ENCODE results near the gene SDK1. TPM values are rescaled to one million over a fixed set of nuclear protein-coding genes. Genes with fewer than 3 reads are reported as not detected.

Gene SDK1
- polyA plus RNA-seq, 4 donors, result 0.27 to 5.0 (median 2.1) TPM; not detected in 1

- no peak for FAIRE-seq
- H3K4me3 ChIP-seq (ENCODE audit: low read depth in 1 of 3, low read length in 3 of 3), result peak overlapping the region in 2 of 3 donors; percentile 35 to 40
These were observed 833.6 kb downstream of the SDK1 start for GRCh38 chr7:4134631-4135030.

GRCh38 chr7:4135301-4135700 is 834.2 kb downstream of the SDK1 start:
- H3K4me1 ChIP-seq (ENCODE audit: control insufficient read depth in 3 of 3, insufficient read depth in 2 of 3, low read depth in 1 of 3, low read length in 2 of 3), result peaks cover 0 to 9% (median 7%) of the 10 kb centered on the region in 3 donors
- H3K36me3 ChIP-seq (ENCODE audit: control insufficient read depth in 3 of 3, insufficient read depth in 2 of 3, low read depth in 1 of 3, low read length in 3 of 3), result peaks cover 0 to 25% (median 0%) of the 10 kb centered on the region in 3 donors
- WGBS, 3 donors, result 86 to 91% (median 88%) methylated on average over 12 of the region's 12 CpGs
- FAIRE-seq, result no peak
- no peaks in the 10 kb centered on the region for H3K27me3 ChIP-seq (ENCODE audit: control insufficient read depth in 3 of 3, insufficient read depth in 3 of 3, low read length in 3 of 3)
- H3K4me3 ChIP-seq (ENCODE audit: low read depth in 1 of 3, low read length in 3 of 3), result no peak overlapping the region
- H3K27ac ChIP-seq (ENCODE audit: low read depth in 1 of 3, low read length in 2 of 3), result peak overlapping the region in 1 of 3 donors; percentile 88
- H3K9me3 ChIP-seq (ENCODE audit: control insufficient read depth in 2 of 2, insufficient read depth in 1 of 2, low read depth in 1 of 2, low read length in 1 of 2), result no peaks in the 10 kb centered on the region
- no peak for DNase-seq

More at GRCh38 chr7:4134631-4135030, 833.6 kb downstream of the SDK1 start:
- Histone ChIP-seq H3K27ac (ENCODE audit: low read depth in 1 of 3, low read length in 2 of 3) (peak overlapping the region in 2 of 3 donors; percentile 8 to 88), H3K36me3 (ENCODE audit: control insufficient read depth in 3 of 3, insufficient read depth in 2 of 3, low read depth in 1 of 3, low read length in 3 of 3) (peaks cover 0 to 29% (median 0%) of the 10 kb centered on the region in 3 donors), H3K4me1 (ENCODE audit: control insufficient read depth in 3 of 3, insufficient read depth in 2 of 3, low read depth in 1 of 3, low read length in 2 of 3) (peaks cover 0 to 9% (median 7%) of the 10 kb centered on the region in 3 donors), H3K9me3 (ENCODE audit: control insufficient read depth in 2 of 2, insufficient read depth in 1 of 2, low read depth in 1 of 2, low read length in 1 of 2) (no peaks in the 10 kb centered on the region), H3K27me3 (ENCODE audit: control insufficient read depth in 3 of 3, insufficient read depth in 3 of 3, low read length in 3 of 3) (no peaks in the 10 kb centered on the region)
- WGBS, 3 donors, result 18 to 69% (median 56%) methylated on average over 20 of the region's 20 CpGs
- DNase-seq, result peak; percentile 83 to 89

GRCh38 chr7:4136036-4136435 is 835.0 kb downstream of the SDK1 start:
- H3K4me3 ChIP-seq (ENCODE audit: low read depth in 1 of 3, low read length in 3 of 3), result no peak overlapping the region
- H3K27ac ChIP-seq (ENCODE audit: low read depth in 1 of 3, low read length in 2 of 3), result no peak overlapping the region
- H3K9me3 ChIP-seq (ENCODE audit: control insufficient read depth in 2 of 2, insufficient read depth in 1 of 2, low read depth in 1 of 2, low read length in 1 of 2), result no peaks in the 10 kb centered on the region
- no peak for FAIRE-seq
- peaks cover 0 to 19% (median 0%) of the 10 kb centered on the region in 3 donors for H3K36me3 ChIP-seq (ENCODE audit: control insufficient read depth in 3 of 3, insufficient read depth in 2 of 3, low read depth in 1 of 3, low read length in 3 of 3)
- DNase-seq, result no peak
- no peaks in the 10 kb centered on the region for H3K27me3 ChIP-seq (ENCODE audit: control insufficient read depth in 3 of 3, insufficient read depth in 3 of 3, low read length in 3 of 3)
- WGBS, 3 donors, result 81 to 90% (median 87%) methylated on average over 11 of the region's 11 CpGs
- peaks cover 0 to 9% (median 7%) of the 10 kb centered on the region in 3 donors for H3K4me1 ChIP-seq (ENCODE audit: control insufficient read depth in 3 of 3, insufficient read depth in 2 of 3, low read depth in 1 of 3, low read length in 2 of 3)

GRCh38 chr7:4136501-4137110 is 835.6 kb downstream of the SDK1 start:
- 85 to 90% (median 90%) methylated on average over 23 of the region's 23 CpGs for WGBS, 3 donors
- FAIRE-seq, result no peak
- Histone ChIP-seq H3K27me3 (ENCODE audit: control insufficient read depth in 3 of 3, insufficient read depth in 3 of 3, low read length in 3 of 3) (no peaks in the 10 kb centered on the region), H3K4me1 (ENCODE audit: control insufficient read depth in 3 of 3, insufficient read depth in 2 of 3, low read depth in 1 of 3, low read length in 2 of 3) (peaks cover 0 to 9% (median 7%) of the 10 kb centered on the region in 3 donors), H3K4me3 (ENCODE audit: low read depth in 1 of 3, low read length in 3 of 3) (no peak overlapping the region), H3K36me3 (ENCODE audit: control insufficient read depth in 3 of 3, insufficient read depth in 2 of 3, low read depth in 1 of 3, low read length in 3 of 3) (peaks cover 0 to 17% (median 0%) of the 10 kb centered on the region in 3 donors), H3K9me3 (ENCODE audit: control insufficient read depth in 2 of 2, insufficient read depth in 1 of 2, low read depth in 1 of 2, low read length in 1 of 2) (no peaks in the 10 kb centered on the region), H3K27ac (ENCODE audit: low read depth in 1 of 3, low read length in 2 of 3) (no peak overlapping the region)
- no peak for DNase-seq

- DNase-seq (no peak), FAIRE-seq (no peak)
- Histone ChIP-seq H3K36me3 (ENCODE audit: control insufficient read depth in 3 of 3, insufficient read depth in 2 of 3, low read depth in 1 of 3, low read length in 3 of 3) (peaks cover 0 to 11% (median 0%) of the 10 kb centered on the region in 3 donors), H3K4me1 (ENCODE audit: control insufficient read depth in 3 of 3, insufficient read depth in 2 of 3, low read depth in 1 of 3, low read length in 2 of 3) (peaks cover 0 to 9% (median 7%) of the 10 kb centered on the region in 3 donors), H3K27me3 (ENCODE audit: control insufficient read depth in 3 of 3, insufficient read depth in 3 of 3, low read length in 3 of 3) (no peaks in the 10 kb centered on the region), H3K4me3 (ENCODE audit: low read depth in 1 of 3, low read length in 3 of 3) (no peak overlapping the region), H3K27ac (ENCODE audit: low read depth in 1 of 3, low read length in 2 of 3) (no peak overlapping the region), H3K9me3 (ENCODE audit: control insufficient read depth in 2 of 2, insufficient read depth in 1 of 2, low read depth in 1 of 2, low read length in 1 of 2) (no peaks in the 10 kb centered on the region)
- 91 to 93% (median 93%) methylated on average over 14 of the region's 14 CpGs for WGBS, 3 donors
These were observed 836.5 kb downstream of the SDK1 start for GRCh38 chr7:4137552-4137951.

- Histone ChIP-seq H3K4me1 (ENCODE audit: control insufficient read depth in 3 of 3, insufficient read depth in 2 of 3, low read depth in 1 of 3, low read length in 2 of 3) (peaks cover 0 to 9% (median 0%) of the 10 kb centered on the region in 3 donors), H3K9me3 (ENCODE audit: control insufficient read depth in 2 of 2, insufficient read depth in 1 of 2, low read depth in 1 of 2, low read length in 1 of 2) (no peaks in the 10 kb centered on the region), H3K36me3 (ENCODE audit: control insufficient read depth in 3 of 3, insufficient read depth in 2 of 3, low read depth in 1 of 3, low read length in 3 of 3) (peaks cover 0 to 9% (median 0%) of the 10 kb centered on the region in 3 donors), H3K4me3 (ENCODE audit: low read depth in 1 of 3, low read length in 3 of 3) (no peak overlapping the region), H3K27ac (ENCODE audit: low read depth in 1 of 3, low read length in 2 of 3) (no peak overlapping the region), H3K27me3 (ENCODE audit: control insufficient read depth in 3 of 3, insufficient read depth in 3 of 3, low read length in 3 of 3) (no peaks in the 10 kb centered on the region)
- FAIRE-seq (no peak), DNase-seq (no peak)
- WGBS, 3 donors, result 83 to 89% (median 88%) methylated on average over 10 to 11 of the region's 11 CpGs
These were observed 837.8 kb downstream of the SDK1 start for GRCh38 chr7:4138866-4139265.

GRCh38 chr7:4139656-4140625 is 838.9 kb downstream of the SDK1 start:
- no peak overlapping the region for H3K4me3 ChIP-seq (ENCODE audit: low read depth in 1 of 3, low read length in 3 of 3)
- DNase-seq (no peak), FAIRE-seq (no peak)
- H3K36me3 ChIP-seq (ENCODE audit: control insufficient read depth in 3 of 3, insufficient read depth in 2 of 3, low read depth in 1 of 3, low read length in 3 of 3), result peaks cover 0 to 9% (median 0%) of the 10 kb centered on the region in 3 donors
- 75 to 91% (median 84%) methylated on average over 20 to 21 of the region's 21 CpGs for whole genome bisulfite sequencing, 3 donors
- peaks cover 0 to under 1% (median 0%) of the 10 kb centered on the region in 3 donors for H3K4me1 ChIP-seq (ENCODE audit: control insufficient read depth in 3 of 3, insufficient read depth in 2 of 3, low read depth in 1 of 3, low read length in 2 of 3)
- H3K27ac ChIP-seq (ENCODE audit: low read depth in 1 of 3, low read length in 2 of 3), result no peak overlapping the region
- H3K27me3 ChIP-seq (ENCODE audit: control insufficient read depth in 3 of 3, insufficient read depth in 3 of 3, low read length in 3 of 3), result no peaks in the 10 kb centered on the region
- no peaks in the 10 kb centered on the region for H3K9me3 ChIP-seq (ENCODE audit: control insufficient read depth in 2 of 2, insufficient read depth in 1 of 2, low read depth in 1 of 2, low read length in 1 of 2)

- 81 to 86% (median 83%) methylated on average over 5 of the region's 5 CpGs for WGBS, 3 donors
- Histone ChIP-seq H3K27ac (ENCODE audit: low read depth in 1 of 3, low read length in 2 of 3) (no peak overlapping the region), H3K9me3 (ENCODE audit: control insufficient read depth in 2 of 2, insufficient read depth in 1 of 2, low read depth in 1 of 2, low read length in 1 of 2) (no peaks in the 10 kb centered on the region), H3K27me3 (ENCODE audit: control insufficient read depth in 3 of 3, insufficient read depth in 3 of 3, low read length in 3 of 3) (no peaks in the 10 kb centered on the region), H3K4me1 (ENCODE audit: control insufficient read depth in 3 of 3, insufficient read depth in 2 of 3, low read depth in 1 of 3, low read length in 2 of 3) (no peaks in the 10 kb centered on the region), H3K36me3 (ENCODE audit: control insufficient read depth in 3 of 3, insufficient read depth in 2 of 3, low read depth in 1 of 3, low read length in 3 of 3) (peaks cover 0 to 6% (median 0%) of the 10 kb centered on the region in 3 donors), H3K4me3 (ENCODE audit: low read depth in 1 of 3, low read length in 3 of 3) (no peak overlapping the region)
- no peak for DNase-seq
- FAIRE-seq, result no peak
These were observed 839.9 kb downstream of the SDK1 start for GRCh38 chr7:4140933-4141332.

All from small intestine (tissue), 7 donors.